ENCODE data around the gene GNGT1. TPM values are rescaled to one million over a fixed set of nuclear protein-coding genes. Genes with fewer than 3 reads are reported as not detected.

The GNGT1 gene
- total and polyA plus RNA-seq, 10 donors, result not detected

DNA sequence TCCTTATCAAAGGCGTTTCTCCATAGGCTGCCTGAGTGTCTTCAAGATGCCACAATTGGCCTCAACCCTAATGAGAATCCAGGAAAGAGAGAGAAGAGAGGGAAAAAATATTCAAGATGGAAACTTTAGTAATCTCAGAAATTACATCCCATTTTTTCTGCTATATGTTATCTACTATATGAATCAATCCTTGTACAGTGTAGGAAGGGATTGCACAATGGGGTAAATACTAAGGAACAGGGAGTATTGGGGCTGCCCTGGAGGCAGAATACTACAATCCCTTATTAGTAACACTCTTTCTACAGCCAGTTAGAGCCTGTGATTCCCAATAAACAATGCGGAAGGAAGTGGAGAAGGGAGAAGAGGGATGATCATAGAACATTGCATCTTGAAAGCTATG is 43.7 kb upstream of the GNGT1 start:
- H3K9me3 ChIP-seq, result no peaks in the 10 kb centered on the region
- no peak for DNase-seq
- intact Hi-C loops (cut with DNase I; ENCODE audit: low total_unique reads), result no loop called here
- H3K4me1 ChIP-seq, result no peaks in the 10 kb centered on the region
- no peak overlapping the region for H3K4me3 ChIP-seq
- H3K27me3 ChIP-seq (replicated peaks in 1 of 7), result no peaks in the 10 kb centered on the region
- 74 to 92% (median 85%) methylated on average over 2 of the region's 2 CpGs for WGBS, 5 donors
- H3K36me3 ChIP-seq, result no peaks in the 10 kb centered on the region
- no peak for TF ChIP-seq POLR2A (IDR thresholded peaks at IDR 0.05)
- no peak for TF ChIP-seq POLR2AphosphoS5 (IDR thresholded peaks at IDR 0.05)
- TF ChIP-seq, protein P1, sequence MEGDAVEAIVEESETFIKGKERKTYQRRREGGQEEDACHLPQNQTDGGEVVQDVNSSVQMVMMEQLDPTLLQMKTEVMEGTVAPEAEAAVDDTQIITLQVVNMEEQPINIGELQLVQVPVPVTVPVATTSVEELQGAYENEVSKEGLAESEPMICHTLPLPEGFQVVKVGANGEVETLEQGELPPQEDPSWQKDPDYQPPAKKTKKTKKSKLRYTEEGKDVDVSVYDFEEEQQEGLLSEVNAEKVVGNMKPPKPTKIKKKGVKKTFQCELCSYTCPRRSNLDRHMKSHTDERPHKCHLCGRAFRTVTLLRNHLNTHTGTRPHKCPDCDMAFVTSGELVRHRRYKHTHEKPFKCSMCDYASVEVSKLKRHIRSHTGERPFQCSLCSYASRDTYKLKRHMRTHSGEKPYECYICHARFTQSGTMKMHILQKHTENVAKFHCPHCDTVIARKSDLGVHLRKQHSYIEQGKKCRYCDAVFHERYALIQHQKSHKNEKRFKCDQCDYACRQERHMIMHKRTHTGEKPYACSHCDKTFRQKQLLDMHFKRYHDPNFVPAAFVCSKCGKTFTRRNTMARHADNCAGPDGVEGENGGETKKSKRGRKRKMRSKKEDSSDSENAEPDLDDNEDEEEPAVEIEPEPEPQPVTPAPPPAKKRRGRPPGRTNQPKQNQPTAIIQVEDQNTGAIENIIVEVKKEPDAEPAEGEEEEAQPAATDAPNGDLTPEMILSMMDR (IDR thresholded peaks at IDR 0.05 in 8 of 11, conservative IDR thresholded peaks at IDR 0.05 in 3 of 11), result no peak
- no peak overlapping the region for H3K27ac ChIP-seq

DNA sequence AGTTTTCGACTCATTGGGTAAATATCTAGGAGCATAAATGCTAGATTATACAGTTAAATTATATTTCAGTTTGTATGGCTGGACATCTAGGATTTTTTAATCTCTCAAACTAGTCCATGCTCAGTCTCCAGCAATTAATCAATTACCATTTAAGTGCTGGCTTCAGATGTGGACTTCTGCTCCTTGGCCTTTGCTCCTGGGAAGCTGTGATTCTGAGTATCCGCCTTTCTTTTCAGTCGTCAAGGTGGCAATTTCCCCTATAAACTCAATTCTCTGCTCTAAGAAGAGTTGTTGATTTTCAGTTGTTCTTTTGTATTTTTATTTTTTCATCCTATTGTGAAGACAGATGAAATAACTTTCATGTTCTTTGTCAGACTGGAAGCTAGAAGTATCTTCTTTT is 39.5 kb upstream of the GNGT1 start:
- Histone ChIP-seq H3K36me3 (no peaks in the 10 kb centered on the region), H3K9me3 (no peaks in the 10 kb centered on the region), H3K4me3 (no peak overlapping the region), H3K4me1 (no peaks in the 10 kb centered on the region), H3K27me3 (replicated peaks in 1 of 7) (no peaks in the 10 kb centered on the region), H3K27ac (no peak overlapping the region)
- 83 to 92% (median 84%) methylated on average over 3 of the region's 3 CpGs for WGBS, 5 donors
- TF ChIP-seq, protein P1 (IDR thresholded peaks at IDR 0.05 in 8 of 11, conservative IDR thresholded peaks at IDR 0.05 in 3 of 11), result no peak
- TF ChIP-seq POLR2AphosphoS5 (IDR thresholded peaks at IDR 0.05), result no peak
- no peak for TF ChIP-seq POLR2A (IDR thresholded peaks at IDR 0.05)
- no peak for DNase-seq
- intact Hi-C loops (cut with DNase I; ENCODE audit: low total_unique reads), result no loop called here

DNA sequence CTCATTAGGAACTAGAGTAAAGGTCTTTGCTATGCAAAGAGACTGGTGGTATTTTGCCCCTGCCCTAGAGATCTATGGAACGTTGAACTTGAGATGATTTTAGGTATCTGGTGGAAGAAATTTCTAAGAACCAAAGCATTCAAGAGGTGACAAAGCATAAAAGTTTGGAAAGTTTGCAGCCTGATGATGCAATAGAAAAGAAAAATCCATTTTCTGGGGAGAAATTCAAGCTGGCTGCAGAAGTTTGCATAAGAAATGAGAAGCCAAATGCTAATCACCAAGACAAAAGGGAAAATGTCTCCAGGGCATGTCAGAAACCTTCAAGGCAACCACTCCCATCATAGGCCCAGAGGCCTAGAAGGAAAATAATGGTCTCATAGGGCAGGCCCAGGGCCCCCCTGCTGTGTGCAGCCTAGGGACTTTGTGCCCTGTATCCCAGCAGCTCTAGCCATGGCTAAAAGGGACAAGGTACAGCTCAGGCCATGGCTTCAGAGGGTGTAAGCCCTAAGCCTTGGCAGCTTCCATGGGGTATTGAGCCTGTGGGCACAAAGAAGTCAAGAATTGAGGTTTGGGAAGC is 32.3 kb upstream of the GNGT1 start:
- intact Hi-C loops (cut with DNase I; ENCODE audit: low total_unique reads), result no loop called here

DNA sequence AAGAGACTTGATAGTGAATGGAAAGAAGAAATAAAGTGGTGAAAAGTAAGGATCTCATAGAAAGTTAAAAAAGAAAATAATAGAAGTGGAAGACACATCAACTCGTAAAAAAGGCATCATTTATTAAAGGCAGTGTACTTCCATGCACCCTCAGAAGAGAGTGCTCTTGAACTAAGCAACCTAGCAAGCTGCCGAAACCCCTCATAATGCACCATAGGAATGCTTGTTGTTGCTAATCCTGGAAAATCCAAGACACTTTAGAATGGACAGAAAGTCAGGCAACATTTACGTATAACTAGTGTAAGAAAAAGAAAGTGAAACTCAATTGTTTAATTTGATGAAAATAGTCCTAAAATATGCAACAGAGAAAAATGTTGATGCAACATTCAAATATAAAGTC is 28.6 kb upstream of the GNGT1 start:
- no peak overlapping the region for H3K27ac ChIP-seq
- H3K4me3 ChIP-seq, result no peak overlapping the region
- intact Hi-C loops (cut with DNase I; ENCODE audit: low total_unique reads), result no loop called here
- no peaks in the 10 kb centered on the region for H3K27me3 ChIP-seq (replicated peaks in 1 of 7)
- peaks cover 0 to 26% (median 14%) of the 10 kb centered on the region in 8 donors for H3K9me3 ChIP-seq
- TF ChIP-seq, protein P1 (IDR thresholded peaks at IDR 0.05 in 8 of 11, conservative IDR thresholded peaks at IDR 0.05 in 3 of 11), result no peak
- TF ChIP-seq POLR2A (IDR thresholded peaks at IDR 0.05), result no peak
- no peak for TF ChIP-seq POLR2AphosphoS5 (IDR thresholded peaks at IDR 0.05)
- H3K36me3 ChIP-seq, result no peaks in the 10 kb centered on the region
- 71 to 90% (median 81%) methylated on average over 3 of the region's 3 CpGs for WGBS, 5 donors
- no peak for DNase-seq
- no peaks in the 10 kb centered on the region for H3K4me1 ChIP-seq

More for the DNA sequence above, 32.3 kb upstream of the GNGT1 start:
- Histone ChIP-seq H3K9me3 (peaks cover 0 to 16% (median 4%) of the 10 kb centered on the region in 8 donors), H3K36me3 (no peaks in the 10 kb centered on the region), H3K4me1 (no peaks in the 10 kb centered on the region), H3K27ac (no peak overlapping the region), H3K4me3 (no peak overlapping the region), H3K27me3 (replicated peaks in 1 of 7) (no peaks in the 10 kb centered on the region)
- TF ChIP-seq, protein P1 (IDR thresholded peaks at IDR 0.05 in 8 of 11, conservative IDR thresholded peaks at IDR 0.05 in 3 of 11), result no peak
- no peak for TF ChIP-seq POLR2AphosphoS5 (IDR thresholded peaks at IDR 0.05)
- no peak for TF ChIP-seq POLR2A (IDR thresholded peaks at IDR 0.05)
- WGBS, 5 donors, result 71 to 90% (median 79%) methylated on average over 1 of the region's 1 CpG
- no peak for DNase-seq

Measured in spleen (tissue), 11 donors.